HL-60 (cell line): ENCODE data around the gene STPG4.

Experiments
- DNase-seq, 2 experiments: peaks; one replicate each; pipeline ENCODE4 v3.0.0-alpha.2; 2010 to 2020; ENCODE audit warnings: low read depth in 1 of 2, low spot score in 1 of 2
- H3K27ac ChIP-seq: fragments of 250-450 bp; sonication (Bioruptor Pico); replicated peaks from 2 replicates; pipeline ENCODE4 v1.5.1; 2020; ENCODE audit warnings: mild to moderate bottlenecking, moderate library complexity
- H3K27me3 ChIP-seq: fragments of 250-450 bp; sonication (Bioruptor Pico); 2 replicates; pipeline ENCODE4 v1.5.1; 2021; ENCODE audit warnings: mild to moderate bottlenecking, moderate library complexity; ENCODE audit not compliant: insufficient read depth, poor library complexity, severe bottlenecking
- H3K4me3 ChIP-seq: replicated peaks from 2 replicates; pipeline ENCODE4 v1.5.1; 2011; ENCODE audit warnings: mild to moderate bottlenecking, control low read depth, low read length; ENCODE audit not compliant: insufficient read depth
- CTCF ChIP-seq: IDR thresholded peaks from one replicate; pipeline ENCODE4 v1.5.1; 2011; ENCODE audit warnings: low read length, control low read depth, inconsistent platforms; ENCODE audit not compliant: insufficient read depth
- GABPA ChIP-seq: IDR thresholded peaks from 2 replicates; pipeline ENCODE4 v1.6.1; 2012; ENCODE audit warnings: low read depth
- POLR2AphosphoS5 ChIP-seq: IDR thresholded peaks from 2 replicates; pipeline ENCODE4 v1.6.1; 2012; ENCODE audit warnings: low read depth
- REST ChIP-seq: IDR thresholded peaks from 2 replicates; pipeline ENCODE4 v1.6.1; 2012; ENCODE audit warnings: low read depth; ENCODE audit not compliant: insufficient replicate concordance
- SPI1 ChIP-seq: IDR thresholded peaks from 2 replicates; pipeline ENCODE4 v1.6.1; 2012; ENCODE audit warnings: low read depth, mild to moderate bottlenecking, borderline replicate concordance
- long read RNA-seq: library from polyadenylated mRNA; unstranded; transcript quantifications from one replicate; pipeline ENCODE4 v2.0.0, GENCODE V29; 2020

STPG4 gene
- long read RNA-seq = 0 reads

DNA sequence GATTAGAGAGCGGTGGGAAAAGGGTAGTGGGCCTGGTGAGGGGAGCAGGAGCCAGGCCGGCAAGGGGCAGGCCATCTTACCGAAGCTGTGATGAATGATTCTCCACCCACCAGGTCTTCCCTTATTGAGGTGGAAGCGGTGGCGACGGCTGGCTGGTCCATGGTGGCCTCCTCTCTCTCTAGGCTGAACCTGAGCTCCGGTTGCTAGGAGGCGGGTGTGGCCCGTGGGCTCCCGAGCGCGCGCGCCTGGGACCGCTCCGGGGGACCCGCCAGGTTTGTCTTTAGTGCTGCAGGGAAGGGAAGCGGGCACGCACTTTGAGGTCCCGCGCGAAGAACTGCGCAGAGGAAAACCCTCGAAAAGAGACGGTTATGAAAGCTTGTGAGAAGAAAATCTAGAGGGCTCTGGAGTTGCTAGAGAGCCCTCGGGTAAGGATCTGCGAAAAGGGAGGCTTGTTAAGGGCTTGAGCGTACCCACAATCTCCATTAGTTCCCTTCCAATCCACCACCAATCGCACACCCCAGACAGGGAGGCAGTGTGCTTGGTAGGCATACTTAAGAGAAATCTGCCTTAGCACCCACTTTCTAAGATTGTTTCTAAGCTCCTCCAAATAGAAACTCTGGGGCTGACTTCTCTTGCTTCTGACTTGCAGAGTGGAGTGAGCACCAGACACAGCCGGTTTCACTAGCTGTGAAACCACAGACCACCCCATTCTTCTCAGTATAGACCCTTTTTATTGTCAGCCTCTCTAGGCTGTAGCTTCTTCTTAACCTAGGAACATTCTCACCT is at the start of gene STPG4:
Gene STPG4 (minus strand): TSS at position 218 of the 786 bp plus-strand sequence. CDS start 57 bp downstream, at position 161.
- no peak for TF ChIP-seq GABPA
- no peak for TF ChIP-seq REST
- TF ChIP-seq SPI1 = no peak
- no peak for TF ChIP-seq CTCF
- TF ChIP-seq POLR2AphosphoS5 = no peak
- Histone ChIP-seq H3K27me3 (no peaks in the 10 kb centered on the region), H3K4me3 (no peak within 1 kb of the TSS), H3K27ac (no peak within 1 kb of the TSS)
- DNase-seq = no peak

DNA sequence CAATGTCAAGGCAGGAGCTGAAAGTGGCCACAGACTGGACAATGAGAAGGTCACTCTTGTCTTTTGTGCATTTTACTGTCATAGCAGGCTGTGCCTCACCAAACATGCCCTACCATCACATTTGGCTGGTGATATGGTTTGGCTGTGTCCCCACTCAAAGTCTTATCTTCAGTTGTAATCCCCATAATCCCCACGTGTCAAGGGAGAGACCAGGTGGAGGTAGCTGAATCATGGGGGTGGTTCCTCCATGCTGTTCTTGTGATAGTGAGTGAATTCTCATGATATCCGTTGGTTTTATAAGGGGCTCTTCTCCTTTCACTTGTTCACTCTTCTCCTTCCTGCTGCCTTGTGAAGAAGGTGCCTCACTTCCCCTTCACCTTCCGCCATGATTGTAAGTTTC is 49.6 kb upstream of the STPG4 start:
- no peaks in the 10 kb centered on the region for H3K27me3 ChIP-seq
- H3K4me3 ChIP-seq = no peak overlapping the region
- DNase-seq = no peak
- TF ChIP-seq REST (no peak), GABPA (no peak), CTCF (no peak), SPI1 (no peak), POLR2AphosphoS5 (no peak)
- no peak overlapping the region for H3K27ac ChIP-seq

GRCh38 chr2:47203995-47204394 is 48.9 kb upstream of the STPG4 start:
- no peak overlapping the region for H3K27ac ChIP-seq
- no peak for TF ChIP-seq POLR2AphosphoS5
- no peak for TF ChIP-seq SPI1
- no peak for TF ChIP-seq GABPA
- TF ChIP-seq REST = no peak
- no peak for TF ChIP-seq CTCF

More at GRCh38 chr2:47203995-47204394, 48.9 kb upstream of the STPG4 start:
- no peaks in the 10 kb centered on the region for H3K27me3 ChIP-seq
- DNase-seq = no peak
- no peak overlapping the region for H3K4me3 ChIP-seq
